OCI-LY7 (cell line): ENCODE results near the gene IL17RD. TPM values are rescaled to one million over a fixed set of nuclear protein-coding genes. Genes with fewer than 3 reads are reported as not detected.
A peak's percentile ranks its signal among the peaks of the same experiment; 100 is the strongest.

Source experiments
- BruUV-seq: library from RNA; stranded (reverse); fragments of 400-500 nt; replicated peaks from 2 replicates; lab custom pipeline; 2021; lab: Mats Ljungman, UMichigan
- CTCF ChIA-PET: fragments of 300-600 bp; sonication (Branson Sonifier 250); formaldehyde crosslinking; loops from one replicate; lab custom pipeline; 2022; ENCODE audit warnings: antibody characterized with exemption; ENCODE audit not compliant: unreplicated experiment; lab: Charles Lee
- POLR2A ChIA-PET: fragments of 300-600 bp; sonication (Branson Sonifier 250); formaldehyde crosslinking; loops from one replicate; lab custom pipeline; 2022; ENCODE audit warnings: antibody characterized with exemption; lab: Charles Lee
- DNase-seq: peaks from one replicate; pipeline ENCODE4 v3.0.0-alpha.2; 2015; ENCODE audit warnings: low spot score
- H2AFZ ChIP-seq: fragments of 200-600 bp; sonication (generic), shearing (Covaris generic); 2 replicates; pipeline ENCODE4 v1.6.1; 2014; ENCODE audit warnings: mild to moderate bottlenecking, antibody characterized with exemption, low read length, moderate library complexity
- H3K27ac ChIP-seq: fragments of 200-600 bp; sonication (generic); 2 replicates; pipeline ENCODE4 v1.5.1; 2014; ENCODE audit warnings: mixed run types, low read depth, mild to moderate bottlenecking, moderate library complexity, low read length, inconsistent platforms; ENCODE audit not compliant: poor library complexity, severe bottlenecking
- H3K36me3 ChIP-seq: fragments of 200-600 bp; sonication (generic); 2 replicates; pipeline ENCODE4 v1.6.1; 2014; ENCODE audit warnings: mild to moderate bottlenecking, antibody characterized with exemption, low read length, moderate library complexity, mixed read lengths; ENCODE audit not compliant: insufficient read depth
- H3K4me1 ChIP-seq: fragments of 200-600 bp; sonication (generic); 2 replicates; pipeline ENCODE4 v1.5.1; 2014; ENCODE audit warnings: mild to moderate bottlenecking, low read length; ENCODE audit not compliant: insufficient read depth, poor library complexity, severe bottlenecking
- H3K4me2 ChIP-seq: fragments of 200-600 bp; sonication (generic); 2 replicates; pipeline ENCODE4 v1.6.1; 2014; ENCODE audit warnings: mild to moderate bottlenecking, low read length
- H3K4me3 ChIP-seq: fragments of 200-600 bp; sonication (generic); 2 replicates; pipeline ENCODE4 v1.5.1; 2014; ENCODE audit warnings: mild to moderate bottlenecking, low read depth, low read length; ENCODE audit not compliant: poor library complexity, severe bottlenecking
- H3K79me2 ChIP-seq: fragments of 200-600 bp; sonication (generic); 2 replicates; pipeline ENCODE4 v1.6.1; 2016; ENCODE audit warnings: low read depth, mild to moderate bottlenecking, low read length, moderate library complexity, mixed read lengths; ENCODE audit not compliant: insufficient read depth
- H3K9me2 ChIP-seq: fragments of 200-600 bp; sonication (generic); 2 replicates; pipeline ENCODE4 v1.6.1; 2016; ENCODE audit warnings: mild to moderate bottlenecking, low read length, mixed read lengths; ENCODE audit not compliant: insufficient read depth
- H3K9me3 ChIP-seq: fragments of 200-600 bp; sonication (generic); 2 replicates; pipeline ENCODE4 v1.6.1; 2014; ENCODE audit warnings: mild to moderate bottlenecking, mixed run types, low read length, mixed read lengths
- H4K20me1 ChIP-seq: fragments of 200-600 bp; sonication (generic); 2 replicates; pipeline ENCODE4 v1.6.1; 2014; ENCODE audit warnings: mild to moderate bottlenecking, antibody characterized with exemption, low read length, moderate library complexity, mixed read lengths; ENCODE audit not compliant: insufficient read depth
- CTCF ChIP-seq: fragments of 200-600 bp; sonication (generic); conservative IDR thresholded peaks from 2 replicates; pipeline ENCODE4 v1.5.1; 2014; ENCODE audit warnings: mild to moderate bottlenecking, antibody characterized with exemption, low read length, moderate library complexity, mixed read lengths
- EZH2phosphoT487 ChIP-seq: fragments of 200-600 bp; sonication (generic); IDR thresholded peaks from 2 replicates; pipeline ENCODE4 v1.6.1; 2018; ENCODE audit warnings: low read depth, borderline replicate concordance, mild to moderate bottlenecking, mixed run types, antibody characterized with exemption, low read length, moderate library complexity, mixed read lengths
- intact Hi-C: fragments of 100-400 bp; cut with micrococcal nuclease; formaldehyde crosslinking; loops from one replicate; pipeline ENCODE4 v1.10.0; 2022; ENCODE audit not compliant: unreplicated experiment
- total RNA-seq, 2 experiments: library from RNA; depleted of rRNA in 1 of 2; stranded (reverse); fragments of >200 nt in 1 of 2; shearing (Covaris generic) in 1 of 2; gene quantifications; 2 replicates each; pipeline ENCODE4 v1.2.3, GENCODE V29; 2014 to 2022

Gene IL17RD
- total RNA-seq, 2 experiments from 2014 or later, result 0.06 to 0.36 TPM

GRCh38 chr3:57060089-57060821, 104.9 kb downstream of the IL17RD start, which contains the start of gene SPATA12:
TSS of gene SPATA12 (plus strand) at chr3:57060664. CDS start at chr3:57073695, 13,031 bp downstream.
- H3K79me2 ChIP-seq, result peaks cover 34% of the 10 kb centered on the region
- H3K36me3 ChIP-seq, result 0 out of 2 replicates have a peak, but pooled peaks cover 4% of the 10 kb centered on the region
- no peak for DNase-seq
- H3K9me2 ChIP-seq, result no peaks in the 10 kb centered on the region
- no peaks in the 10 kb centered on the region for H3K9me3 ChIP-seq
- intact Hi-C loops, result no loop called here
- TF ChIP-seq EZH2phosphoT487, result no peak
- no peak for TF ChIP-seq CTCF
- H2AFZ ChIP-seq, result no peak within 1 kb of the TSS
- no peak within 1 kb of the TSS for H3K4me3 ChIP-seq
- ChIA-PET POLR2A (interaction anchor here (0.6 to 0.9 kb wide), 3 partner anchors 44 to 86 kb away, joined by 3 to 6 read pairs (median 4); no protein-coding TSS in a partner anchor), CTCF (no interaction called here)
- peaks cover 63% of the 10 kb centered on the region for H3K4me1 ChIP-seq
- no TSS peak for BruUV-seq
- no peaks in the 10 kb centered on the region for H4K20me1 ChIP-seq
- H3K27ac ChIP-seq, result peak within 1 kb of the TSS; percentile 27
- peak within 1 kb of the TSS; percentile 46 for H3K4me2 ChIP-seq

- POLR2A ChIA-PET, result interaction anchor here (0.9 kb wide), 1 partner anchor 43 kb away, joined by 3 read pairs; no protein-coding TSS in a partner anchor
- intact Hi-C loops, result no loop called here
Measured at GRCh38 chr3:57059411-57059810, 105.7 kb downstream of the IL17RD start.

More at GRCh38 chr3:57059411-57059810, 105.7 kb downstream of the IL17RD start:
- H3K4me1 ChIP-seq, result peaks cover 55% of the 10 kb centered on the region
- H3K27ac ChIP-seq, result no peak overlapping the region
- H2AFZ ChIP-seq, result no peak overlapping the region
- no peak for DNase-seq
- peaks cover 25% of the 10 kb centered on the region for H3K79me2 ChIP-seq
- H3K4me2 ChIP-seq, result no peak overlapping the region
- H3K4me3 ChIP-seq, result no peak overlapping the region
- no TSS peak for BruUV-seq
- no peaks in the 10 kb centered on the region for H3K9me3 ChIP-seq
- CTCF ChIA-PET, result no interaction called here
- no peaks in the 10 kb centered on the region for H4K20me1 ChIP-seq
- 0 out of 2 replicates have a peak, but pooled peaks cover 4% of the 10 kb centered on the region for H3K36me3 ChIP-seq
- no peak for TF ChIP-seq CTCF
- no peak for TF ChIP-seq EZH2phosphoT487
- H3K9me2 ChIP-seq, result no peaks in the 10 kb centered on the region
